Medulla oblongata (tissue), 1 donor: Measurements from ENCODE around the gene CYP1B1.
"Not testable (repeated sequence)": the region's sequence is repeated elsewhere in the genome, so short reads cannot be mapped to it uniquely, and the experiment has no call there.

Experiments used
- DNase-seq: peaks from one replicate; pipeline ENCODE4 v3.0.0-alpha.2; 2015; ENCODE audit errors: extremely low spot score

The CYP1B1 gene

DNA sequence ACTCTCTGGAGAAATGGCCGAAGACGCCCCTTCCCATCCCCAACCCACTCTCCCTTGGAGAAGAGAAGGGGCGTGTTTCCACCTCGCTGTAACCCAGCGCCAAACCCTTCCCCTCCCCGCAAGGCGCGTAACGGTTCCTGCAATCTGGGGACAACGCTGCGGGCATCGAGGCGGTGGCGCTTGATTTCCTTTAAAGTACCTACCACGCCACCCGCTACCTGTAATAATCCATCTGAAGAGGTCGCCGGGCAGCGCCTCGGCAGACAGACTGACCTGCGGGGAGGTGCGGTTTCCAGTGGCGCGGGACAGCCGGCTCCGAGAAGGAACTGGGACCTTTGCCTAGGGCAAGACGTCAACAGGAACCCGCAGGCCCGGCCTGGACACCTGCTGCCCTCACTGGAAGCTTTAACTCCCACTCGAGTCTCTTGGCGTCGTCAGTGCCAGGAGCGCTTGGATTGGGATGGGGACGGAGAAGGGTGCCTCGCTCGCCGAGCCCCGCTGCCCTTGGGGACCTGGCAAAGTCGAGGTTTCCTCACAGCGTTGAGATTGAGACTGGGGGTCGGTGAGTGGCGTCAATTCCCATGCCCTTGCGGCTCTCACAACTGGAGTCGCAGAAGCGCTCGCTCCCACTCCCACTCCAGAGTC is at the start of gene CYP1B1:
Gene CYP1B1 (minus strand): TSS at position 645 of the 645 bp plus-strand sequence. CDS start 763 bp downstream, outside the sequence.
- DNase-seq: no peak

DNA sequence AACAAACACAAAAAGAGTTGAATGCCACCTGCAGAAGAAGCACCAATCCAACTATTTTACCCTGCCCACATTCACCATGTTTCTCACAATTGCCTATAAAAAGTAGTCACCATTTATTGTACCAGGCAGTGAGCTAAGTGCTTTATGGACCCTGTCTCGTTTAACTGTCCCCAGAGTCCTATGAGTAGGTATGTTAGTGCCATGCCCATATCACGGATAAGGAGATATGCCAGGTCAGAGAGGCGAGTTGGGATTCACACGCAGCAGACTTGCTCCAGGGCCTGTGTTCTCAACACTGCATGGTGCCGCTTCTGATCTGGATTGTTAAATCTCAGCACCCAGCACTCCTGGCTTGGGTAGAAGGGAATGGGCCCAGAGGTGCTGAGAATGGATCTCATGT is 49.1 kb upstream of the CYP1B1 start:
- DNase-seq: no peak

DNA sequence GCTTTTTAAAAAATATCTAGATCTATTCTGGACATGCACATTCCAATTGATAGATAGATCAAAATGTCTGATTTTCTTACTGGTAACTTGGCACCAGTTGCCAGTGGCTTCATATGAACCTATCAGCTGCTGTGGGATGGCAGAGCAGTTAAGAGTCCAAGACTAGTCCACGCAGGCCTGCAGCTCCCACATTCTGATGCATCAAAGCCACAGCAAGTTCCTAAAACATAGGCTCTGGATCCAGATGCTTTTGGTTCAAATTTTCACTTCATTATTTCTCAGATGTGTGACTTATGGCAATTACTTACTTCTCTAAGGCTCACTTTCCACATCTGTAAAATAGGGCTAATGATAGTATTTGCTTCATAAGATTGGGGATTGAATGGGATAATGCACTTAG is 48.0 kb upstream of the CYP1B1 start:
- no peak for DNase-seq

DNA sequence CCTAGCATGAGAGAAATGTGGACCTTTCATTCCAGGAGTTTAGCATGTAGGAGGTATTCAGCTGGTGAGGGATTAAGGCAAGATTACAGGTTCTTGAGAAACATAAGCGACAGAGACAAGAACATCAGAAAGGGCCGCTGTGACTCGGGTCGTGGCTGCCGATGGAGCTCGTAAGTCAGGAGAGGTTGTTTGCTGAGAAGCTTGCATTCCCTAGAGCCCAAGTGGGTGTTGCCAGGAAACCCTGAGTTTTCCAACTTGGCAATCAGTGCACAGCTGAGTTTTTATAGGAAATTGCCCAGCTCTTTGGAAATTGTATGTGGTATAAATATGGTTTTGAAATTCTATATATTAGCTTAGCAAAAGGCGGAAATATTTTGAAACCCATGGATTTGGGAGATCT is 46.4 kb upstream of the CYP1B1 start:
- peak; percentile 58 for DNase-seq

DNA sequence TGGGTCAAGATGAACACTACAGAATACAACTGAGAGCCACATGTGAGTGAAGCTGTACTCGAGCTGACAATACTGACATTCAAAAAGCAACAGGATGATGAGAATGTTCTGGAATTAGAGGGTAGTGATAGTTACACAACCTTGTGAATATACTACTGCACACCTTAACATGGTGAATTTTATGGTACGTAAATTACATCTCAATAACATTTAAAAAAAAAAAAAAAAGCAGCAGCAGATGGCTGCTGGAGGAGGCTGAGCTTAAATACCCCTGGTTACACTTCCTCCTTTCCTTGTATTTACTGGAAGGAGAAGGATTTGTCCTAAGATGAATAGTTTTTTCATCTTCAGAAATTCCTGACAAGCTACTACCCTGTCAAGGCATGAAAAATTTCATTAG is 45.5 kb upstream of the CYP1B1 start:
- DNase-seq: no peak

DNA sequence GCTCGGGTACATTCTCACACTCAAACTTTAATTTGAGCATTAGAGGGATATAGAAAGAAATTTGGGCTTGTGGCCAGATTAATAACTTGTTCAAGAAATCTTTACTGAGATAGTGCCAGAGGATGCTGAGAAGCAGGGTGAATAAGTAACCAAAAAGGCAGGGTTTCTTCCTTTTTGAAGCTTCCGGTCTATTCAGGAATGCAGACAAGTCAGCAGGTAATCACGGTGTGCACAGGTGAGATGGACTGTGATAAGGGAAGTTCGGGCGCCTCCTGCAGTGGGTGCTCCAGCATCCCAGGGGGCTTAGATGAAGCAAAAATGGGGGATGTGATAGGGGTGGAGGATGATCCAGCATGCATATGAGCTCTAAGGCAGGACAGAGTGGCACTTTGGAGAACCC is 44.9 kb upstream of the CYP1B1 start:
- DNase-seq: no peak

DNA sequence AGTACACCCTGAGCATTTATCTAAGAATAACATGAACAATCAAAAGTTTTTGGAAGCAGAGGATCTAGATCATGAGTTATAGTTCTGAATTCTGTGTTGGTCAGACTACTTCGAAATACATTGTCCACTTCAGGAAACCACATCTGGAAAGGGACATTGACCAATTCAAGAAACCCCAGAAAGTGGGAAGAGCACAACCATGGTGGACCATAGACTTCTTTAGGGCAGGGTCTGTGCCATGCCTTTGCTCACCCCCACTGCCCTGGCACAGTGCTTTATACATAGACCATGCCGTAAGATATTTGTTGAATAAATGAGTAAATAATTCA is 44.3 kb upstream of the CYP1B1 start:
- DNase-seq: no peak

DNA sequence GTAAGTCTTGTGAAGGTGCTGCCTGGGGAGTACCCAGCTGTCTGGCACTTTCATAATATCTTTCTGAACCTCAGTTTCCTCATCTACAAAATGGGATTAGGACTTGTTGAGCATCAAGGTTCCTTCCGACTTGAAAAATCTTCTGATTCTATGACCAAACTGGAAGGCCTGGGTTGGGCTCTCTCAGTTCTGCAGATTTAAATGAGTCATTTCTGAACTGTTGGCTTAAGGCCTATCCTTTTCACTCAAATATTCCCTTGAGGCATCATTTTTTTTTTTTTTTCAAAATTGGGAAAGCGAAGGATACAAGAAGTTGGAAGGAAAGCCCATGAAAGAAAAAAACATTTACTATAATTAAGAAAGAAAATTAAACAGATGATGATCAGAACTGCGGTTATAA is 40.8 kb upstream of the CYP1B1 start:
- no peak for DNase-seq

DNA sequence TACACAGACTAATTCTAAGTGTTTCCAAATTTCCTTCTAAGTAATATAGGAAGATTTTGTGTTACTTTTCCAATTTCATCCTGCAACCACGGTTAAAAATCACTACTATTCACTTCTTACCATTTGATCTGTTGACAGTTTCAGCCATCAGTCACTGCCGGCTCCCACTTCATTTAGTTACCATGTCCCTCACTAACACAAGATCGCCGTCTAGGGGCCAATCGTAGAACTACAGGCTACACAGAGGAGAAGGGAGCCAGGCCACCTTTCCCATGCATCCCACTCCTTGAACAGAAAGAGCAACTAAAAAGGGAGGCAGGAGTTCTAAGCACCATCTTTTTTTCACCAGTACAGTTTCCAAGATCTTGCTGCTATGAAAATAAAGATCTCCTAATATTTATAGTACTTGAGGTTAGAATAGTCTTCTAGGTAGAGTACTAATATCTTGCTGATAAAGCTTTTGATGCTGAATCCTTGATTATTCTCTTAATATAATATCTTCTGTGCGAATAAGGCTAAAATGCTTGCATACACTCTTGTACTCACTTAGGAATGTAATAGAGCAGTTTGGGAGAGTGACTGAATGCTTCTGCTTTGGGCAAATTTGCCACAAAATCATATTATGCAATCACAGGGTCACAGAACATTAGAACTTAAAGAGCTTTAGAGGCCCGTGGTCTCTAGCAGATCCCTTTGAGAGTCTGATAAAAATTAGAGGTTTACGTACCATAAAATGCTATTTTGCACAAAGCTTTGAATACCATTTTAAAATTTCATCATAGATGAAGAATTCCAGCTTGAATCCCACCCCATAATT is 39.5 kb upstream of the CYP1B1 start:
- DNase-seq: peak; percentile 71

DNA sequence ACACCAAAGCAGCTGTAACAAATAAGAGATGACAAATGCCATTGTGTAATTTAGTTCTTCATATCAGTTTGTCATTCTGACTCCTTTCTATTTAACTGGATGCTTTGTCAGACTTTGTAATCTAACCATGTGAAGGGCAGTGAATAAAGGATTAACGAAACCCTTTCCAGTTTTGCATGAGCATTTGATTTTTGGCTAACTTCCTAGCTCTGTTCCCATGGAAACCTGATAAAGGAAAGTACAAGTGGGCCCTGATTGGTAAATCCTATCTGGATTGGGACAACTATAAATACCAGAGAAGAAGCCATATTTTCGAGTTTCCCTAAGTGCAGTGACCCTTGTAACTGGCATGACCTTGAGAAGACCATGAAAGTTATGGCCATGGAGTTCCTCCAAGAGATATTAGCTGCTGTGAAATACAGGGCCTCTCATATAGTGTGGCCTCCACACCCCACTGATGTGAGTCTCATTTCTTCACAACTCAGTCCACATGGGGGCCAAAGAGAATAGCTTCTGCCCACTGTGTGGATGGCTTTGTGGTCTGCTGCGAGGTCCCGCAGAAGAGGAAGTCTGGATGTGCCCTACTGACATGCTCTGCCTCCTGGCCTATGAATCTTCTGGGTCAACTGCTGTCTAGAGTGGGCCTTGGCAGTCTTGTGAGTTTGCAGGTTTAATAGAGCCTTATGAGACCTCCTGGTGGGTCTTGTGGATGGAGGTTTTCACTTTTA is 38.2 kb upstream of the CYP1B1 start:
- DNase-seq: no peak

DNA sequence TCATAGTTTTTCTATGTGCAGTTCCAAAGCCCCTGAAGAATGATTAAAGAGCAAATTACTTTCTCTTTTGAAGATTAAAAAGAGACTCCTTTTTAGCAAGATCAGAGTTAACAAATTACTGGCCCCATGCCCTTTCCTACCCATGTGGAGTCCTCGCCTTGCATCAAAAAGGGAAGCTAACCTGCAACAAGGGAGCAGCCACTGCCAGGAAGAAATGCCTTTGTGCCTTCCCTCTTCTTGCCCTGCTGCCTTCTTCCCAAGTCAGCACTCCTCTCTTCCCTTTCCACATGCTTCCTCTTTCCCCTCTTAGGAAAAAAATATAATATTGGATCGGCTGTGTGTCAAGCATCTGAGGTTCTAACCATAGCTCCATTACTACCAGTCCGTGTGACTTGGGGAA is 37.1 kb upstream of the CYP1B1 start:
- DNase-seq: no peak

DNA sequence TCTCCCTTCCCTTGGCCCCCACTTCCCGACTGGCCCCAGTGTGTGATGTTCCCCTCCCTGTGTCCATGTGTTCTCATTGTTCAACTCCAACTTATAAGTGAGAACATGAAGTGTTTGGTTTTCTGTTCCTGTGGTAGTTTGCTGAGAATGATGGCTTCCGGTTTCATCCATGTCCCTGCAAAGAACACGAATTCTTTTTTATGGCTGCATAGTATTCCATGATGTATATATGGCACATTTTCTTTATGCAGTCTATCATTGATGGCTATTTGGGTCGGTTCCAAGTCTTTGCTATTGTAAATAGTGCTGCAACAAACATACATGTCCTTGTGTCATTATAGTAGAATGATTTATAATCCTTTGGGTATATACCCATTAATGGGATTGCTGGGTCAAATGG is 35.4 kb upstream of the CYP1B1 start:
- DNase-seq: not testable (repeated sequence)

DNA sequence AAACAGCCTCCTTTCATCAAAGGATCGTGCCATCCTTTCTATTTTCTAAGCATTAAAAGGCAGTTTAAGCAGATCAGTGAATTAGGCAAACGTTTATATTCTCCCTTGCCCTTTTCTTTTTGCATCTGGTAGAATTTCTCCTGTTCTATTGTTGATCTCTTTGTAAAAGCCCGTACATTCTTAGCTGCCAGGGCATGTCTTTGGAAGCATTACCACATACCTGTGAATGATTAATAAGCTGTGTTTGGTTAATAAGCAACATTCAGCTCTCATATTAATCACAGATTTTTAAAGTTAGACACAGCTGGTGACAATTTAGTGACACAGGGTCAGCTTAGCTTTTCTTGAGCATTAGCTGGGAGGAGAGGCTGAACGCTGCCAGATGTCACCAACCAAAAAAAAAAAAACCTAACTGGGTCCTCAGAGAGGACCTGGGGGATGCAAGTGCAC is 33.8 kb upstream of the CYP1B1 start:
- no peak for DNase-seq

DNA sequence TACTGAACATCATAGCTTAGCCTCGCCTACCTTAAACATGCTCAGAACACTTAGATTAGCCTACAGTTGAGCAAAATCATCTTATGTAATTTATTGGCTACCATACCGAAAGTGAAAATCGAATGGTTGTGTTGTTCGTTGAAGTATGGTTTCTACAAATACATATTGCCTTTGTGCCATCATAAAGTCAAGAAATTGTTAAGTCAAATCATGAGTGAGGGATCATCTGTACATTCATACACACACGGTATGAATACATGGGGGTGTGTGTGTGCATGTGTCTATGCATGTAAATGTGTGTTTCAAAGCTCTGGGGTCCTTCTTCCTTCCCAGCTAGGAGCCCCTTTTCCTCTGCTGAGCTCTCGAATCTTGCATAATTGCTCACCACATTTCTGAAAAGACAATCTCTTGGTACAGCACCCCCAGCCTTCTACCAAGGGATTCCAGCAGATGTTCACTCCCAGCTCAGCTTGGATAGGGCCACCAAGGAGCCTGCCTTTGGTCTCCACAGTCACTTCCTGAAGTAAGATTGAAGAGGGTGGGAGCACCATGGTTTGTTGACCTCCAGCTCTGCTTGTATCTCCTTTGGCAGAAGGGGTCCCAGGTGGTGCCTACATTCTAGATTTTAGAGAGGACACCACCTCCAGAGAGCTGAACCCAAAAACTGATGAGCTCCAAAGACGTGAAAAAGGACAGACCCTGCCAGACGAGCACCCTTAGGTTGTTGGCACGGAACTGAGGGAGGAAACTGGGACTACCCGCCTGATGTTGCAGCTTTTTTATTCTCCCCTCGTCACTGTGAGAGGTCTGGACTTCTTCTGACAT is 33.2 kb upstream of the CYP1B1 start:
- no peak for DNase-seq

DNA sequence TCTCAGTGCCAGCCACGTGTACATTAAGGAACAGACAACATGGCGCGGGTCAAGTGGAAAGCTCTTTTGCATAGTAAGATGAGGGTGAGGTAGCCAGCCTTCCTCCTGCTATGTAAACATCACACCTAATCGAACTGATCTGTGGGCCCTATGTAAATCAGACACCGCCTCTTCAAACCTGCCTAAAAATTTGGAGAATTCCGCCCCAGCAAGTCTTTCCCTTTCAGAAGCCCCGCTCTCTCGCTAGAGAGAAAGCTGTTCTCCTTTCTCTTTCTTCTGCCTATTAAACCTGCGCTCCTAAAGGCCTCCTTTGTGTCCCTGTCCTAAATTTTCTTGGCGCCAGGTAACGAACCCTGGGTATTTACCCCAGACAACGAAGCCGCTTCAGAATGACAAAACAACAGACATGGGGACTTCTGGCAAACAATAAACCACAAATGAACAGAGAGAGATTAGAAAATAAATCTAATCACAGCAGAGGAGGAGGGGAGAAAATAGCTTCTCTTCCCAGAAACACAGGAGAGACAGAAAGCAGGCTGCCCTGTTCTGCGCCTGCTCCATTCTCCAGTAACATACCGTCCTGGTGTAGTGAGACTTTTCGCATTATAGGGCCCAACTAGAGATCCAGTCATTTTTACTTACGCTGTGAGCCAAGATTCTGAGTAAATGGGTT is 31.9 kb upstream of the CYP1B1 start:
- DNase-seq: no peak

DNA sequence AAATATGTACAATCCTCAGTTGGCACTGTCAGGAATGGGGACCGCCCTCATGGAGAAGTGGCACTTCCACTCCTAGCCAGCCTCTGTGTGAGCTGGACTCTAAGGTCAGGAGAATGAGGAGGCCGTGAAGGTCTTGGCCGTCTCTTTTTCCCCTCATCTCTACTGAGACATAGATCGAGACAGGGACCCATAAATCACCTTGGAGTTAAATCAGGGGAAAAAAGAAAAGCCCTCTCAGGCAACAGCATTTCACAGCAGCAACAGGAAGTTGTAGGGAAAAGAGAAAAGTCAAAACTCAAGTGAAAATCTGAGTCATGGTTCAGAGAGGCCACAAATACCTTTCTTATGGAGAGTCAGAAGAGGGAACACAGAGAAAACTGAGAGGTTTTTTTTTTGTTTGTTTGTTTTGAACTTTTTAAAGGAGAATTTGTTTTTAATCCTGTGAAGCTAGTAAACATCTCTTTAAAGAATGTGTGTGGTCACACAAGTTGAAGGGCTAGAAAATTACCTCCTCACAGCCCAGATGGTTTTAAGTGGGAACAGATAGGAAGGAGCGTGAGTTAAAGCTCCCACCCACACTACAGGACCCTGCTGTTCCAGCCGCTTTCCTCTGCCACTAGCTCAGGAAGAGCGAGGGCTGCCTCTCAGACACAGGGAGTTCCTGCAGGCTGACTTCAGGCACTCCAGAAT is 30.6 kb upstream of the CYP1B1 start:
- no peak for DNase-seq

DNA sequence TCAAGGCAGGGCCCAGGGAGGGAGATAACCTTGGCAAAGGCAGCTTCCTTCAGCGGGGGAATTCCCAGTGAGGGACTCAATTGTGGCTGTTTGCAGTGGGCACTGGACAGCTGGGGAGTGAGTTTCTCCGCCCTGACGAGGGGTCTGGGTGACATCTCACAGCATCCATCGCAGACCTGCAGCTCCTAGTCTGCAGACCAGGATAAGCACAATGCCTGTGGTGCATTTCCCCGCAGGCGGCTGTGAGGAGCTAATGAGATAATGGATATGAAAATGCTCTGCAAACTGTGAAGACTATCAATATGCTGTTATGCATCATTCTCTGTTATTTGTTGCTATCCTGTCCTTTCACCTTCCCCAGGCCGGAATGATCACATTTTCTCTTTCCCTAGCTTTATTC is 30.0 kb upstream of the CYP1B1 start:
- DNase-seq: no peak

DNA sequence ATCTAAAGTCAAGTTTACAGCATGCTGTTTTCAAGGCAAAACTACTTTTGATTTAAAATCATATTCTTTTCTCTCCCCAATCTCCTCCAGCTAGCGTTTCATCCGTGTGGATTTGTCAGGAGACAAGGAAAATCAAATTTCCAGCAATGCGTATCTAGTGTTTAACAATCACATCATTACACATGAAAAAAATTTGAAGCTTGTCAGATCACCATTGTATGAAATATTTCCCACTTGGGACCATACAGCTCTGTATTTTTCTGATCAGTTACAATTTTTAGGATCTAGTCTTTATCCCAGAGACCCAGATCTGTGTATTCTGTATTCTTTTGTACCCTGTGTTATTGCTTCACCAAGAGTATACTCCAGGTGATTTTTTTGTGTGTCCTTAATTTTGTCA is 28.6 kb upstream of the CYP1B1 start:
- no peak for DNase-seq

DNA sequence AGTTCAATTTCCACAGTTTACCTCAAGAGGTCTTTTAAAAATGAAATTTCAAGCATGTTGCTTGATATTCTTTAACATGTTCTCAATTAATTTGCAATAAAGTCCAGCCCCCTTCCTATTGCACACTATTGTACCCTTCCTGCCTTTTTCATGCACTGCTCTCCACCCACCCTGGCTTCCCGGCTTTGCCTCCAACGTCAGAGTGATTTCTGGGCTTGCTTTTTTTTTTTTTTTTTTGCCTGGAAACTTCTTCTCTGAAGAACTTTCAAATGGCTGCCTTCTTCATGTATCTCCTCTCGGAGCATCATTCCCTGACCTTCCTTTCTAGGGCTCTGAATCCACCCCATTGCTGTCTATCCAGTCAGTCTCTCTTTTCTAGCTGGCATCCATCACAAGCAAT is 24.4 kb upstream of the CYP1B1 start:
- DNase-seq: no peak

DNA sequence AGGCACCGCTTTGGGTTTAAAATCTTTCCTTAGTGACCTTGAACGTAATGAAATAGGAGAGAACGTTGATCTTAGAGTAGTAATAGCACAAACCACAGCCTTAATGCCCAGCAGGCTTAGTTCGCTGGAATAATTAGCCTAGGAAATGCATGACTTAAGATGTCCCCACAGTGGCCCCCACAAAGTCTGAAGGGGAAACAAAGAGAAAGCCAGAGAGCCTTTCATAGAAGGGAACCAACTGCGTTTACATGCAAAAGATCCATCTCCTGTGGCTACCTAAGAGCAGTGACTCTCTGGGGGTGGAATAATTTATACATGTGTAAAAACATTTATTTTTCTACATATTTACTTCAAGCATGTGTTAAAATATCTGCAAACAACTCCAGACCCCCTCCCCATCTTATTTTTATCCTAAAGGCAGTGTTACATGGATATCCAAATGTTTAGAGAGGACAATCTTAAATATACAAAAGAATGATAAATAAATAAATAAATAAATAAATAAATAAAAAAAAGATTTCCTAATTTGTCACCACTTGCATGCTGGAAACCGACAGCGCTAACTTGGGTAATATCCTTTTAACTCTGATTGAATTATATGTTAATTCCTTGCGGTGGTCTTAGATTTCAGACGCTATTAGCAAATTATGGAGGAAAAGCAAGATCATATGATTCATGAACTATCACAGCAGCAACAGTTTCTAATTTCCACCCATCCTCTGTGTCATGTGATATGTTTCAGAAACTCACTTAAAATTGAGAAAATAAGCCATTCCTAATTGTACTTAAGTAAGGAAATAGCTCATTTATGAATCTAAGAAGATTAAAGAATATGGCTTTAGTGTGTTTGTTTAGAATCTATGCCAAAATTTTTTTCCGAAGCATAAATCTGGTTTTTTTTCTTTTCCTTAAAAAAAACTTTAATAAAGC is 23.4 kb upstream of the CYP1B1 start:
- no peak for DNase-seq
